ENCODE measurements around the gene CPA2. TPM values are rescaled to one million over a fixed set of nuclear protein-coding genes. Genes with fewer than 3 reads are reported as not detected.

Gene CPA2
- total and polyA plus RNA-seq, 2 donors from 2014 or later = not detected

GRCh38 chr7:130254555-130254954 is 12.1 kb upstream of the CPA2 start:
- FAIRE-seq = no peak
- H3K9me3 ChIP-seq (ENCODE audit: control insufficient read depth in 2 of 3, insufficient read depth in 1 of 3, low read length in 3 of 3) = peaks cover 0 to 6% (median 3%) of the 10 kb centered on the region in 3 donors
- intact Hi-C loops (cut with DNase I) = no loop called here
- no peaks in the 10 kb centered on the region for H3K27me3 ChIP-seq (ENCODE audit: control insufficient read depth, insufficient read depth, low read length)
- TF ChIP-seq CTCF (IDR thresholded peaks at IDR 0.05; ENCODE audit: borderline replicate concordance, extremely low read depth, insufficient read depth) = no peak
- H3K27ac ChIP-seq (ENCODE audit: low read depth in 2 of 2, low read length in 2 of 2) = no peak overlapping the region
- H3K36me3 ChIP-seq (ENCODE audit: control insufficient read depth in 2 of 3, insufficient read depth in 3 of 3, low read length in 3 of 3) = no peaks in the 10 kb centered on the region
- no peak overlapping the region for H3K4me3 ChIP-seq (ENCODE audit: low read length in 3 of 3)
- H3K4me1 ChIP-seq (ENCODE audit: control insufficient read depth in 2 of 3, insufficient read depth in 2 of 3, low read depth in 1 of 3, low read length in 3 of 3) = no peaks in the 10 kb centered on the region
- no peak overlapping the region for H3K9ac ChIP-seq (ENCODE audit: low read length in 3 of 3)
- no peak for DNase-seq

GRCh38 chr7:130256704-130257103 is 10.0 kb upstream of the CPA2 start:
- no peak for TF ChIP-seq CTCF (IDR thresholded peaks at IDR 0.05; ENCODE audit: borderline replicate concordance, extremely low read depth, insufficient read depth)
- H3K4me3 ChIP-seq (ENCODE audit: low read length in 3 of 3) = no peak overlapping the region
- DNase-seq (no peak), FAIRE-seq (no peak)
- no peak overlapping the region for H3K9ac ChIP-seq (ENCODE audit: low read length in 3 of 3)
- no peaks in the 10 kb centered on the region for H3K36me3 ChIP-seq (ENCODE audit: control insufficient read depth in 2 of 3, insufficient read depth in 3 of 3, low read length in 3 of 3)
- H3K9me3 ChIP-seq (ENCODE audit: control insufficient read depth in 2 of 3, insufficient read depth in 1 of 3, low read length in 3 of 3) = peaks cover 0 to 12% (median 3%) of the 10 kb centered on the region in 3 donors
- intact Hi-C loops (cut with DNase I) = no loop called here
- H3K27ac ChIP-seq (ENCODE audit: low read depth in 2 of 2, low read length in 2 of 2) = no peak overlapping the region
- no peaks in the 10 kb centered on the region for H3K4me1 ChIP-seq (ENCODE audit: control insufficient read depth in 2 of 3, insufficient read depth in 2 of 3, low read depth in 1 of 3, low read length in 3 of 3)
- H3K27me3 ChIP-seq (ENCODE audit: control insufficient read depth, insufficient read depth, low read length) = no peaks in the 10 kb centered on the region

GRCh38 chr7:130258494-130259078 is 8.1 kb upstream of the CPA2 start:
- H3K9me3 ChIP-seq (ENCODE audit: control insufficient read depth in 2 of 3, insufficient read depth in 1 of 3, low read length in 3 of 3) = peaks cover 0 to 12% (median 3%) of the 10 kb centered on the region in 3 donors
- TF ChIP-seq CTCF (IDR thresholded peaks at IDR 0.05; ENCODE audit: borderline replicate concordance, extremely low read depth, insufficient read depth) = no peak
- no peak overlapping the region for H3K27ac ChIP-seq (ENCODE audit: low read depth in 2 of 2, low read length in 2 of 2)
- H3K9ac ChIP-seq (ENCODE audit: low read length in 3 of 3) = no peak overlapping the region
- FAIRE-seq (no peak), DNase-seq (no peak)
- no peaks in the 10 kb centered on the region for H3K36me3 ChIP-seq (ENCODE audit: control insufficient read depth in 2 of 3, insufficient read depth in 3 of 3, low read length in 3 of 3)
- intact Hi-C loops (cut with DNase I) = no loop called here
- no peaks in the 10 kb centered on the region for H3K4me1 ChIP-seq (ENCODE audit: control insufficient read depth in 2 of 3, insufficient read depth in 2 of 3, low read depth in 1 of 3, low read length in 3 of 3)
- H3K27me3 ChIP-seq (ENCODE audit: control insufficient read depth, insufficient read depth, low read length) = no peaks in the 10 kb centered on the region
- H3K4me3 ChIP-seq (ENCODE audit: low read length in 3 of 3) = no peak overlapping the region

- Histone ChIP-seq H3K4me3 (ENCODE audit: low read length in 3 of 3) (no peak overlapping the region), H3K27me3 (ENCODE audit: control insufficient read depth, insufficient read depth, low read length) (no peaks in the 10 kb centered on the region), H3K9ac (ENCODE audit: low read length in 3 of 3) (no peak overlapping the region), H3K36me3 (ENCODE audit: control insufficient read depth in 2 of 3, insufficient read depth in 3 of 3, low read length in 3 of 3) (no peaks in the 10 kb centered on the region), H3K9me3 (ENCODE audit: control insufficient read depth in 2 of 3, insufficient read depth in 1 of 3, low read length in 3 of 3) (peaks cover 0 to 12% (median 3%) of the 10 kb centered on the region in 3 donors), H3K4me1 (ENCODE audit: control insufficient read depth in 2 of 3, insufficient read depth in 2 of 3, low read depth in 1 of 3, low read length in 3 of 3) (no peaks in the 10 kb centered on the region), H3K27ac (ENCODE audit: low read depth in 2 of 2, low read length in 2 of 2) (no peak overlapping the region)
- FAIRE-seq (no peak), DNase-seq (no peak)
- intact Hi-C loops (cut with DNase I) = no loop called here
- no peak for TF ChIP-seq CTCF (IDR thresholded peaks at IDR 0.05; ENCODE audit: borderline replicate concordance, extremely low read depth, insufficient read depth)
Observed at GRCh38 chr7:130262448-130262847, 4.2 kb upstream of the CPA2 start.

Measured in kidney (tissue), 14 donors.